Tibial nerve (tissue), 4 donors: ENCODE results near the gene TLE7. TPM values are rescaled to one million over a fixed set of nuclear protein-coding genes. Genes with fewer than 3 reads are reported as not detected.

Source experiments
- DNase-seq, 2 donors: peaks; one replicate each; pipeline ENCODE4 v3.0.0-alpha.2; 2019; ENCODE audit warnings: low spot score in 2 of 2
- H3K27ac ChIP-seq, 4 donors: fragments of 200-600 bp; sonication (generic) in 3 of 4; one replicate each; pipeline ENCODE4 v1.5.1; 2017 to 2019; ENCODE audit warnings: mild to moderate bottlenecking in 1 of 4
- H3K27me3 ChIP-seq, 2 donors: fragments of 200-600 bp; sonication (generic) in 1 of 2; one replicate each; pipeline versions ENCODE4 v1.5.1 to v1.6.0; 2017 to 2019
- H3K36me3 ChIP-seq, 3 donors: fragments of 200-600 bp; sonication (generic); one replicate each; pipeline ENCODE4 v1.5.1; 2018 to 2019
- H3K4me1 ChIP-seq, 4 donors: fragments of 200-600 bp; sonication (generic) in 3 of 4; one replicate each; pipeline ENCODE4 v1.5.1; 2017 to 2019
- H3K4me3 ChIP-seq, 4 donors: fragments of 200-600 bp; sonication (generic) in 3 of 4; one replicate each; pipeline ENCODE4 v1.5.1; 2017 to 2019; ENCODE audit warnings: mild to moderate bottlenecking in 1 of 4, moderate library complexity in 1 of 4
- H3K9me3 ChIP-seq, 4 donors: fragments of 200-600 bp; sonication (generic) in 3 of 4; one replicate each; pipeline ENCODE4 v1.5.1; 2017 to 2019
- CTCF ChIP-seq, 5 experiments: fragments of 200-600 bp in 3 of 5; fragments of 450-650 bp in 2 of 5; sonication (generic) in 3 of 5; IDR thresholded peaks; one replicate each; pipeline ENCODE4 v1.5.1; 2016 to 2019; ENCODE audit warnings: antibody characterized with exemption in 5 of 5, mild to moderate bottlenecking in 3 of 5, moderate library complexity in 2 of 5
- EP300 ChIP-seq, 2 donors: sonication (generic); formaldehyde crosslinking; IDR thresholded peaks; one replicate each; pipeline ENCODE4 v1.6.1; 2017; ENCODE audit warnings: antibody characterized with exemption in 2 of 2, mild to moderate bottlenecking in 1 of 2
- POLR2A ChIP-seq, 2 donors: fragments of 450-650 bp; IDR thresholded peaks; one replicate each; pipeline ENCODE4 v1.6.1; 2017; ENCODE audit warnings: antibody characterized with exemption in 2 of 2, mild to moderate bottlenecking in 2 of 2, moderate library complexity in 2 of 2
- WGBS, 2 donors: methylation state at CpG; one replicate each; pipeline ENCODE4 v1.1.5; 2018; 5-methylcytosine and 5-hydroxymethylcytosine counted together
- total RNA-seq, 4 donors: library from RNA; depleted of rRNA; stranded (reverse); fragments of >200 nt; gene quantifications; one replicate each; pipeline ENCODE4 v1.1.0, GENCODE V29; 2016

TLE7 gene
- total RNA-seq, 4 donors from 2014 or later, result not detected

GRCh38 chr16:71410146-71410545 lies 31.7 kb downstream of the TLE7 start:
- Histone ChIP-seq H3K36me3 (no peaks in the 10 kb centered on the region), H3K4me1 (peaks cover 0 to 8% (median 0%) of the 10 kb centered on the region in 4 donors), H3K9me3 (peaks cover 0 to 1% (median 0%) of the 10 kb centered on the region in 4 donors), H3K4me3 (no peak overlapping the region), H3K27me3 (peaks cover 0 to 7% of the 10 kb centered on the region in 2 donors), H3K27ac (no peak overlapping the region)
- no peak for DNase-seq
- 77% methylated on average over 5 of the region's 5 CpGs for WGBS, 2 donors
- no peak for TF ChIP-seq POLR2A (IDR thresholded peaks at IDR 0.05)
- TF ChIP-seq EP300 (IDR thresholded peaks at IDR 0.05), result no peak
- no peak for TF ChIP-seq CTCF (IDR thresholded peaks at IDR 0.05)

DNA sequence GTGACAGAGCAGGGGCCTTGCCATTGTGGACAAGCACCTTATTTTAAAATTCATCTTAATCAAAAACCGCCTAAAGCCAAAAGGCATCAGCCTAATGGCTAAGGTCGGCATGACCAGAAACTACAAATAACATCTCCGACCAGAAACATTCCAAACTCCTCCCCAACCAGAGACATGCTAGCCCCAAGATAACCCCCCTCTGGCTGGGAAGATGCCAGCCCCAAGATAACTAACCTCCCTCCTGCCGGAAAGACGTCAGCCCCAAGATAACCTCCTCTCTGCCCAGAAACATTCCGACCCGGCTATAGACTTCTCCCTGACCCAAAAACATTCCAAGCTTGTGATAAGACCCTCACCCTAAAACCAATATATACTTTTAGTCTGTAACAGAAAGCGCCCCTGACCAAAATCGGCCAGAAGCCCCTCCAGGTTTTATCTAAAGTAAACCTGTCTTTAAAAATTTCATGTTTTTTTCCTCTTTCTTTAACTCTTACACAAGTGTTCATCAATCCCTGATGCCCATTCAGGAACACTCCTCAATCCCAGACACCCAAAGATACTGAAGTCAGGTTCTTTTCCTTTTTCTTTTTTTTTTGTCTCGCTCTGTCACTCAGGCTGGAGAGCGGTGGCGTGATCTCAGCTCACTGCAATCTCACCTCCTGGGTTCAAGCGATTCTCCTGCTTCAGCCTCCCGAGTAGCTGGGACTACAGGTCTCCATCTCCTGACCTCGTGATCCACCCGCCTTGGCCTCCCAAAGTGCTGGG lies 32.7 kb downstream of the TLE7 start:
- TF ChIP-seq POLR2A (IDR thresholded peaks at IDR 0.05) (no peak), CTCF (IDR thresholded peaks at IDR 0.05) (no peak), EP300 (IDR thresholded peaks at IDR 0.05) (no peak)
- no peak for DNase-seq
- 72 to 74% methylated on average over 16 of the region's 16 CpGs for WGBS, 2 donors

GRCh38 chr16:71408536-71408935 lies 33.3 kb downstream of the TLE7 start:
- peaks cover 0 to 8% (median 0%) of the 10 kb centered on the region in 4 donors for H3K4me1 ChIP-seq
- H3K27me3 ChIP-seq, result peaks cover 0 to 7% of the 10 kb centered on the region in 2 donors
- H3K4me3 ChIP-seq, result no peak overlapping the region
- H3K9me3 ChIP-seq, result peaks cover 0 to 9% (median 0%) of the 10 kb centered on the region in 4 donors
- DNase-seq, result no peak
- H3K36me3 ChIP-seq, result no peaks in the 10 kb centered on the region
- TF ChIP-seq EP300 (IDR thresholded peaks at IDR 0.05) (no peak), POLR2A (IDR thresholded peaks at IDR 0.05) (no peak), CTCF (IDR thresholded peaks at IDR 0.05) (no peak)
- no peak overlapping the region for H3K27ac ChIP-seq
- WGBS, 2 donors, result 47 to 49% methylated on average over 3 of the region's 3 CpGs

More for the DNA sequence above, 32.7 kb downstream of the TLE7 start:
- Histone ChIP-seq H3K27me3 (peaks cover 0 to 7% of the 10 kb centered on the region in 2 donors), H3K36me3 (no peaks in the 10 kb centered on the region), H3K9me3 (peaks cover 0 to 9% (median 0%) of the 10 kb centered on the region in 4 donors), H3K4me1 (peaks cover 0 to 8% (median 0%) of the 10 kb centered on the region in 4 donors), H3K4me3 (no peak overlapping the region), H3K27ac (no peak overlapping the region)

DNA sequence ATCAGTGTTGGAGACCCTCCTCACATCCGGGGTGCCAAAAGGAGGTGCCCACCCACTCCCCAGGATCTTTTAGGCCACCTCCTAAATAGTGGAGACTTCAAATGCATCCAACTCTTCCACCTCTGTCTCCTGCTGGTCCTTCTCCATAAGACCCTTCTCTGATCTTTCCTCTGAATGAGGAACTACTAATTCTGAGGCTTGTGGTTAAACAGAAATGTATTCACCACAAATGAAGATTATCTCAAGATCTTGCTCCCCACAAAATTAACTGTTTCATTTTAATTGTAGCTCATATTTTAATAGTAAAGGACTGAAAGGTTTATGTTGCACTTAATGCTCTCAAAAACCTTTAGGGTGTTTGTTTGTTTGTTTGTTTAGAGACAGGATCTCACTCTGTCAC lies 34.1 kb downstream of the TLE7 start:
- Histone ChIP-seq H3K9me3 (peaks cover 0 to 9% (median 0%) of the 10 kb centered on the region in 4 donors), H3K27me3 (peaks cover 0 to 7% of the 10 kb centered on the region in 2 donors), H3K36me3 (no peaks in the 10 kb centered on the region), H3K4me3 (no peak overlapping the region), H3K27ac (no peak overlapping the region), H3K4me1 (peaks cover 0 to 6% (median 0%) of the 10 kb centered on the region in 4 donors)
- no peak for DNase-seq
- TF ChIP-seq CTCF (IDR thresholded peaks at IDR 0.05) (no peak), POLR2A (IDR thresholded peaks at IDR 0.05) (no peak), EP300 (IDR thresholded peaks at IDR 0.05) (no peak)
- WGBS, 2 donors, result 79 to 87% methylated on average over 1 of the region's 1 CpG

DNA sequence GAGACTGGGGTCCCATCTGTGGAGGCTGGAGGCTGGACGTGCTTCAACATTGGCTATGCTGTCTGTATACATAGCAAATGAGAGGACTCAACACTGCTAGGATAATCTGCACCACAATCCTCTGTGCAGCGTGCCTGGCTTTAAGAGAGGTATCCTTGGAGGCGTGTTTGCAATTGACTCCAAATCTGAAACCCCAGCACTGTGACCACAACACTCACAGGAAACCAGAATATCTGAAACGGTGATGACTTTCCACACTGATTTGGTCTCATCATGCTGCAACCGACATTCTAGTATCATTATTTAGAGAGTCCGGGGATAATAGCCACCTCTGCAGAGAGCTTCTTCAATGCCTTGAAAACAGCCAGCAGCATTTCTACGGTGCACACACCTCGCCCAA lies 35.1 kb downstream of the TLE7 start:
- WGBS, 2 donors, result 64 to 71% methylated on average over 8 of the region's 8 CpGs
- H3K36me3 ChIP-seq, result no peaks in the 10 kb centered on the region
- peaks cover 0 to 9% (median 0%) of the 10 kb centered on the region in 4 donors for H3K9me3 ChIP-seq
- H3K4me1 ChIP-seq, result no peaks in the 10 kb centered on the region
- no peak overlapping the region for H3K4me3 ChIP-seq
- no peaks in the 10 kb centered on the region for H3K27me3 ChIP-seq
- no peak for TF ChIP-seq POLR2A (IDR thresholded peaks at IDR 0.05)
- no peak for DNase-seq
- no peak overlapping the region for H3K27ac ChIP-seq
